Esophagus muscularis mucosa (tissue), 3 donors: ENCODE results near the gene LRRD1.

Experiments
- POLR2A ChIP-seq: fragments of 450-650 bp; IDR thresholded peaks from one replicate; pipeline ENCODE4 v1.6.1; 2017; ENCODE audit warnings: antibody characterized with exemption, moderate library complexity, mild to moderate bottlenecking, low read depth
- POLR2AphosphoS5 ChIP-seq, 2 donors: sonication (generic); formaldehyde crosslinking; IDR thresholded peaks; one replicate each; pipeline ENCODE4 v1.6.1; 2017; ENCODE audit warnings: antibody characterized with exemption in 2 of 2
- TF ChIP-seq, protein P1 (sequence below), 3 experiments: fragments of 200-600 bp in 2 of 3; fragments of 450-650 bp in 1 of 3; sonication (generic) in 2 of 3; IDR thresholded peaks; one replicate each; pipeline ENCODE4 v1.5.1; 2017 to 2019; ENCODE audit warnings: antibody characterized with exemption in 3 of 3, mild to moderate bottlenecking in 2 of 3, moderate library complexity in 1 of 3

DNA sequence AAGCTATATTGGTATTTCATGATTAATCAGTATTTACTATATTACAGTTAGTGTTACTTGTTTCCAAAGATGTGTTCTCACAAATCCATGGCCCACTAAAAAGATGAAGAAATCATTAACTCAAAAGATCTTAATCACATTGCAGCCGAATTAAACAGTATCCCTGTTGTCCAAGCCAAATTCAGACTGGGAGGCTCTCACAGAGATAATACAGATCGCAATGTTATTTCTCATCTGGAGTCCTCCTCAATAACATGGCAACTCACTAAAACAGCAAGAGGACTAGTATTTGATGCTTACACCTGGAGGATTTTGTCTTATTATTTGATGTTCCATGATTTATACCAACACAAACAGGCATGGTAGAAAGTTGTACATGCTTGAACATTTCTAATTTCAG lies 68.1 kb downstream of the LRRD1 start:
- TF ChIP-seq, protein P1, sequence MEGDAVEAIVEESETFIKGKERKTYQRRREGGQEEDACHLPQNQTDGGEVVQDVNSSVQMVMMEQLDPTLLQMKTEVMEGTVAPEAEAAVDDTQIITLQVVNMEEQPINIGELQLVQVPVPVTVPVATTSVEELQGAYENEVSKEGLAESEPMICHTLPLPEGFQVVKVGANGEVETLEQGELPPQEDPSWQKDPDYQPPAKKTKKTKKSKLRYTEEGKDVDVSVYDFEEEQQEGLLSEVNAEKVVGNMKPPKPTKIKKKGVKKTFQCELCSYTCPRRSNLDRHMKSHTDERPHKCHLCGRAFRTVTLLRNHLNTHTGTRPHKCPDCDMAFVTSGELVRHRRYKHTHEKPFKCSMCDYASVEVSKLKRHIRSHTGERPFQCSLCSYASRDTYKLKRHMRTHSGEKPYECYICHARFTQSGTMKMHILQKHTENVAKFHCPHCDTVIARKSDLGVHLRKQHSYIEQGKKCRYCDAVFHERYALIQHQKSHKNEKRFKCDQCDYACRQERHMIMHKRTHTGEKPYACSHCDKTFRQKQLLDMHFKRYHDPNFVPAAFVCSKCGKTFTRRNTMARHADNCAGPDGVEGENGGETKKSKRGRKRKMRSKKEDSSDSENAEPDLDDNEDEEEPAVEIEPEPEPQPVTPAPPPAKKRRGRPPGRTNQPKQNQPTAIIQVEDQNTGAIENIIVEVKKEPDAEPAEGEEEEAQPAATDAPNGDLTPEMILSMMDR (IDR thresholded peaks at IDR 0.05) = no peak
- TF ChIP-seq POLR2AphosphoS5 (IDR thresholded peaks at IDR 0.05) (no peak), POLR2A (no peak)
